NCI-H2196 treated with DMSO at 0.1 percent for 48 hours (cell line): Measurements from ENCODE around the gene GRID2.

ENCODE experiments used
- DNase-seq: peaks from one replicate; lab custom pipeline; 2025; ENCODE audit not compliant: unreplicated experiment; lab: John Stamatoyannopoulos, UW

GRID2 gene

DNA sequence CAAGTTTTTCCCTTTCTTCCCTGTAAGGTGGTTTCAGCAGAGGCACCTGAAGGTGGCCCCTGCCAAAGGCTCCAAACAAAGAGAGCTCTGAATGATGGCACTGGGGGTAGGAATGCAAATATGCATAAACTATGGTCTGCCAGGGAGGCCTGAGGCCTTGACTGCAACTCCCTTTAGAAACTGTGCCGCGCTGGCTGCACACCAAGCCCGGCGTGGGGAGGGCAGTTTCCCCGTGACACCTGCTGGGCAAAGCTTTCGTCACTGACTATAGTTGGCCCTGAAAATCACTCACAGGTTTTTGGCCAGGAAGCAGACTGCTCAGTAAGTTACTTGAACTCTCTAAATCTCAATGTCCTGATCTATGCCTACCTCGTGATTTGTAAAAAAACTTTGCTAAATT lies 1427.0 kb downstream of the GRID2 start:
- no peak for DNase-seq

DNA sequence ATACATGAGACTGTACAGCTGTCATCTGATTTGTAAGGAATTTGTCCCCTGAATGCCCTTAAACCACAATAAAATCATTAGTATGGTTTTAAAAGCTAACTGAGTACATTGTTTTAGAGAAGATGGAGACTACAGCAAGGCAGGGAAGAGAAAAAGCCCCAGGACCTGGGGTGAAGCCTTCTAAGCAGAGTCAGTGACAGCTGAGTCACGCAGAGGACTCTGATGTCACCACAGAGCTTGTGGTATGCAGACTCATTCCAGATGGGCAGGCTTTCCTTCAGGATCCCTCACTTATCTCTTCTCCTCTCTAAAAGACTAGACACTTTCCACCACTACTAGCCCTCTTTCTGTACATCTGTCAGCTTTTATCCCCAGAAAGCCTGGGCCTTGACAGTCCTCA lies 1427.7 kb downstream of the GRID2 start:
- no peak for DNase-seq

DNA sequence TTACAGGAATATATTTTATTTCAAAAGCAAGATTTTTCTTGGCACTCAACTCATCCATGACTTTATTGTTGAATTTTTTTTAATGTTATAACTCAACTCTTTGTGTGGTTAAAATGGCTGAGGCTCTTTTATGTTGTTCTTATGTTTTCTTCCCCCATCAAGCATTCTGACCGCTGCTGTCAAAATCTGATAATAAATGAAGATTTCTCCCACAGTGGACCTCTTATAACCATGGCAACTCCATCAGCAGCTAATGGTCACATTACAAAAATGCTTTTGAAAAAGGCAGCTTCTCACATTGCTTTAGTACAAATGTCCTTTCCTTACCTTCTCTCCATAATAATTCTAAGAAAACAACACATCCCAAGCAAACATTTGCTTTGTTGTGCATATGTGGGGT lies 1428.7 kb downstream of the GRID2 start:
- no peak for DNase-seq

DNA sequence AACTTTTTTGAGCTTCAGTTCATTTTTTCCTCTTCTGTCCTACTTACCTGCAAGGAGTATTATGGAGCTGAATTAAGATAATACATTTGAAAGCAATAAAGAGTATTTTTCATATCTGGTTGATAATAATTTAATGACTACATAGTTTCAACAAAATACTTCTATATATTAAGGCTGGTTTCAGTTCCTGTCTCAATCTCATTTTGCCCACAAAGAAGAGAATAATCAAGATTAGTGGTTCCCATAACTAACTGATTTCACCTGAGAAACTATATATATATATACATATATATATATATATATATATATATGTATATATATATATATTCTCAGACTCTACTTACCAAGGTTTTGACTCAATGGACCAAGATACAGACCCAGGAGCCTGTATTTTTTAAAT lies 1437.1 kb downstream of the GRID2 start:
- DNase-seq = no peak

DNA sequence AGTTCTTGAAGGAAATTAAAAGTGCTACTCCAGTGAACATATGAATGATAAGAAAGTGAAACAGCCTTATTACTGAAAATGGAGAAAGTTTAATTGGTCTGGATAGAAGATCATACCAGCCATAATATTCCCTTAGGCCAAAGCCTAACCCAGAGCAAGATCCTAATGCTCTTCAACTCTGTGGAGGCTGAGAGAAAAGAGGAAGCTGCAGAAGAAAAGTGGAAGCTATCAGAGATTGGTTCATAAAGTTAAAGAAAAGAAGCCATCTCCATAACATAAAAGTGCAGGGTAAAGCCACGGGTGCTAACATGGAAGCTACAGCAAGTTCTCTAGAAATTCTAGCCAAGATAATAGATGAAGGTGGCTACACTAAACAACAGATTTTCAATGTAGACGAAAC lies 1439.3 kb downstream of the GRID2 start:
- no peak for DNase-seq

DNA sequence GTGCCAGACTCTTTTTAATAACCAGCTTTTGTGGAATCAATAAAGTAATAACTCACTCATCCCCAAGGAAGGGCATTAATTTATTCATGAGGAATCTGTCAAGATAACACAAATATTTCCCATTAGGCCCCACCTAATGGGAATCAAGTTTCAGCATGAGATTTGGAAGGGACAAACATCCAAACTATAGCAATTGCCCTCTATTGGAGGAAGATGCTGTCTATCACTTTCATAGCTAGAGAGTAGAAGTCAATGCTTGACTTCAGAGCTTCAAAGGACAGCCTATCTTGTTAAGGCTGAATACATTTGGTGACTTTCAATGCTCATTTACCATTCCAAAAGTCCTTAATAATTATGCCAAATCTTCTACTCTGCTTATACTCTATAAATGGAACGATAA lies 1439.9 kb downstream of the GRID2 start:
- no peak for DNase-seq

DNA sequence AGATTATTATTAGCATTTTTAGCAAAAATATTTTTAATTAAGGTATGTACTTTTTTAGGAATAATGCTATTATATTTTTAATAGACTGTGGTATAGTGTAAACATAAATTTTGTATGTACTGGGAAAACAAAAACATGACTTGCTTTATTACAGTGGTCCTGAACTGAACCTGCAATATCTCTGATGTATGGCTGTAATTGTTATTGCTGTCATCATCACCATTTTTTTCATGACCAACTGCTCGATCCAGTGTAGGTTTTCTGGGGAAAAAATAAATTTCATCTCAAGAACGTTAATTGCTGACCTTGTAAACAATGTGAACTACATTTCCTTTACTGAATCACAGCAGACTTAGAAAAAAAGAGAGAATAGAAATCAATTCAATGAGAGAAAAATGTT lies 1441.2 kb downstream of the GRID2 start:
- no peak for DNase-seq

DNA sequence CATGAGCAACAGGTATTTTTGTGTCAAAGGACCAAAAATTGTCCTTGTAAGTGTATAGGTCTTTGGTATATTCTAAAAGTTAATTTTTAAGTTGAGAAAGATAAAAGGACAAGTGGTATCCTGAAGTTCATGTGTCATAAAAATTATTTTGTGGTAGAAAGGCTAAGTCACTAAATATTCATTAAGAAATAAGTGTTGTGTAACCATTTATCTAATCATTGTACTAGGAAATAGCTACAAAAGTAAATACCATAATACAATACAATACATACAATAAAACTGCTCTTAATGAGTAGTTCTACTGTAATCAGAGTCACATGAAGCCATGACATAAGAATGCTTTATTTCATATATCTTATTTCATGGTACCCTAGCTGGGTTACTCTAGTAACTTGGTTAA lies 1442.3 kb downstream of the GRID2 start:
- no peak for DNase-seq

DNA sequence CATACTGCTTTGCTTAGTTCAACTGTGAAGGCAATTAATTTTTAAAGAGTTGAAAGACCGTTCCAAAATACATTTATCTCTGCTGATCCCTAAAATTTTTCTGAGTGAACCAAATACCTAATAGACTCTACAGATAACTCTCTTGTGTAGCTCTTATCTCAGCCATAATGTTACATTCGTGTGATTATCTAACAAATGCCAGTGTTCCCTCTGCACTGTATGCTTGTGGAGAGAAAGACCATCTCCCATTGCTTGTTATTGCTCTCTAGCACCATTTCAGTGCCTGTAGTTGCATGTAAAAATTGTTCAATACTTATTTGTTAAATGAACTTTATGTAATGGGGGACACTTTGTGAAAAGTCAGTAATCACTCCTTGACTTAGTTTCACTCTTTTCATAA lies 1443.5 kb downstream of the GRID2 start:
- DNase-seq = no peak

DNA sequence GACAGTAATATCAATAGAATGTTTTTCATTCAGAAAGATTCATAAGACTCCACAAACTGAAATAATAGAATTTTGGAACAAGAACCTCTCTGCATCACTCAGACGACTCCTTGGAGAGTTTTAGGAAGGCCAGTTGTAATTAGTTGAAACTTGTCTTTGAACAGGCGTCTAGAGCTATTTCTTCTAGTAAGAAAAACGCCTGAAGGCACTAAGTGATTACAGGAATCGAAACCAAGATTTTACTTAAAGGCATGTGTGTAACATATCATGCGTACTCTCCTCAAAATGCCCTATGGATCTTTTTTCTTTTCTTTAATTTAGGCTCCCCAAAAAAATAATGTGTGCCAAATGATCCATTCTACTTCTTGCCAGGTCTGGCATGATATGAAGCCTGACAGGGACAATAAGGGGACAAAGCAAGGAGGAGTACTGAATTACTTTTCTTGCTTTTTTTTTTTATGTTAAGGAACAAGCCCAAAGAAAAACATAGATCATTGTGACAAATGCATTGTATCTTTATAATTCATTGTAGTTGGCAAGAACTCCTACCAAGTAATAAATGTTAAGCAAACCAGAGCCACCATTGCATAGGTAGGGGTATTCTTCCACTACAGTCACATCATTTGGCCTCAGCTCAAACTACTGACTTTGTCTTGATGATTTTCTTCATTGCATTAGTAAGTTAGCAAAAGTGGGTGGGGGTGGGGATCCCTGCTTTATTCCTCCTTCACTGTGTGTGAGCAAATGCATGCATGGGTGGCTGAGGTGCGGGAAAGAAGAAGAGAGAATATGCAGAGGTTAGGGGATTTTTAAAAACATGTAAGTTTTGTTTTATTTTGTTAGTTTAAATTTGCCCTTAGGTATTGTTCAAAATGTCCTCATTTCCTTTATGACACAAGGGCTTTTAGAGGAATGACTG lies 1444.9 kb downstream of the GRID2 start:
- no peak for DNase-seq

DNA sequence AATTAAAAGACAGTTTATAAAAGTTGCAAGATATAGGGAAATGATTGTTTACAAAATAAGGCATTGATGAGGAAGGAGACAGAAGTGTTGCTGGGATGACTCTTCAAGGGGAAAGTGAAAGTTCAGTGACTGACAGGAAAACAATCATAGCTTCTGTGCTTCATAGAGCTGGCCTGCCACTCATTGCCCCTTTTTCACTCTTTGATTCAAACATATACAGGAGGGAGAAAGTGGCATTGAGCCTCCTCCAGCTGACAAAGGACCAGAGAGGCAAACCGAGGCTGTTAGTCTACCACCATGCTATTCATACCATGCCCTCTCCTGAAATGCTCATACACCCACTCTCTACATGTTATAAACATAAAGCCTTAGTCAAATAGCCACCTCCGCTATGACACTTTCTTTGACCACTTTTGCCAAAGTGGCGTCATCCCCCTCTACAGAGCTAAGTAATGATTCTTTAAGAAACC lies 1445.6 kb downstream of the GRID2 start:
- DNase-seq = no peak

DNA sequence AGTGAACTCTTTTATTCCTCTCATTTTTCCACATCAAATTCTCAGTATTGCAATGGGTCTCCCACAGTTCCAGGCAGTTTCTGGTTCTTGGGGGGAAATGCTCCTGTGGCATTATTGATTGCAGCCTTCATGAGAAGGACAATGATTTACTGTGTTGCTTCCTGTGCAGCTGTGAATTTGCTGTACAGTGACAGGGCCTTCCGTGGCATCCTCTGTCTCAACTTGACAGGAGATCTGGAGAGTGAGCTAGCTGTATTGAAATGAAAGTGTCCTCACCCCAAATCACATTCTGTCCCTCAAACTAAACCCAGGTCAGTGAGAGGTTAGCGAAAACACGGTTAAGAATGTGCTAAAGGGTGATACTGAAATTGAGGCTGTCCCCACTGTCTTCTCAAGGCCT lies 1447.6 kb downstream of the GRID2 start:
- no peak for DNase-seq

DNA sequence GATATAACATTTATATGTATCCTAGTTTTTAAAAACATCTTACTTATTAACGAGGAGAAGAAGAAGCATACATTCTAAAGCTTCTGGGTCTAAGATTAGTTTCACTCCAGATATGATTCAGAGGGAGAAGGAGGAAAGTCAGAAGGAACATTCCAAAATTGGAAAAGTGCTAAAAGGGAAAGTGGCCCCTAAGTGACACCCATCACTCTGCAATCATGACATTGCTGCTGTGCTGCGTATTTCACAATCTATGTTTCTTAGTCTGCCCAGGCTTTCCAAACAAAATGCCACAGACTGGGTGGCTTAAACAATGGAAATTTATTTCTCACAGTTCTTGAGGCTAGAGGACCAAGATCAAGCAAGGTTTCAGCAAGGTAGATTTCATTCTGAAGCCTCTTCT lies 1452.3 kb downstream of the GRID2 start:
- DNase-seq = no peak

DNA sequence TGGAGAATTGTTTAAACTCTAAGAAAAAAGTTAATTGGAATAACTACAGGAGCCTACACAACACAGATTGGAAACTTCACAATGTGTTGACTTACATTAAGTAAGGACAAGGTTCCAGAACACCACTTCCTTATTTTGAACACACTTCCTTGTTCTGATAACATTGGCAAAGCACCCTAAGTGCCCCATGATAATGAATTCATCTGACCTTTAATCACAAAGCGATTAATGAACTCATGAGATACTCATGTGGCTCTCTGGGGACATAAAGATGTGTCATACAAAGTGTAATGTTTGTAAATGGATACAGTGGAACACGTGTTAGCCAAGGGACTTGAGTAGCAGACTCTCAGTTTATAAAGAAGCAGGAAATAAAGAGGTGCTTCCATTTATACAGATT lies 1455.7 kb downstream of the GRID2 start:
- no peak for DNase-seq

DNA sequence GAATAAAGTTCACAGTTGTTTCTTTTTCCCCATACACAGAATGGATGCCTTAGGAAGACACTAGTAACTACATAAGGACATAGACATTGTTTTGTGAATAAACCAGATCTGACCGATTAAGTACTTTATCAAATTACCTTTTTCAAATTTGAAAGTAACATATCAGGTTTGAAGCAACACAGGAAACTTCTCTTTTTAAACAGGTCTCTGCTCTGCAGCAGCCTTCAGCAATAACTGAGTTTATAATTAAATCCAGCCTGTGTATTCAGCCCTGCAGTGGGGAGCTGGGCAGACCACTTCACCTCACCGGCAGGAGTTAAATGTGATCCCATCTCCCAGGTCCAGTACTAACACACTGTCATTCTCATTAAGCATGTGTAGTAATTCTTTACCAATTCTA lies 1456.5 kb downstream of the GRID2 start:
- no peak for DNase-seq

DNA sequence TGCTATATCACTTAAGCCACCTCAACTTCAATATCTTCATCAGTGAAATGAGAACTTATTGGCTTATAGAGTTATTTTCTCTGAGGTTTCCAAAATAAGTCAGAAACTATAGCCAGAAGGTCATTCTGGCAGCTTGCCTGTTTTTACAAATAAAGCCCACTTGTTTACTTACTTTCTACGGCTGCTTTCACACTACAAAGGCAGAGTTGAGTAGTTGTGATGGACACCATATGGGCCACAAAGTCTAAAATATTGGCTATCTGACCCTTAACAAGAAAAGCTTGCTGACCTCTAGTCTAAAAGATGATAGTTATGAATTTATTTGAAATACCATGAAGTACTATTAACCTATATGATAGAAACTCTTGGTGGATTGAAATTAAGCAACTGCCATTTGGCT lies 1457.5 kb downstream of the GRID2 start:
- DNase-seq = no peak

DNA sequence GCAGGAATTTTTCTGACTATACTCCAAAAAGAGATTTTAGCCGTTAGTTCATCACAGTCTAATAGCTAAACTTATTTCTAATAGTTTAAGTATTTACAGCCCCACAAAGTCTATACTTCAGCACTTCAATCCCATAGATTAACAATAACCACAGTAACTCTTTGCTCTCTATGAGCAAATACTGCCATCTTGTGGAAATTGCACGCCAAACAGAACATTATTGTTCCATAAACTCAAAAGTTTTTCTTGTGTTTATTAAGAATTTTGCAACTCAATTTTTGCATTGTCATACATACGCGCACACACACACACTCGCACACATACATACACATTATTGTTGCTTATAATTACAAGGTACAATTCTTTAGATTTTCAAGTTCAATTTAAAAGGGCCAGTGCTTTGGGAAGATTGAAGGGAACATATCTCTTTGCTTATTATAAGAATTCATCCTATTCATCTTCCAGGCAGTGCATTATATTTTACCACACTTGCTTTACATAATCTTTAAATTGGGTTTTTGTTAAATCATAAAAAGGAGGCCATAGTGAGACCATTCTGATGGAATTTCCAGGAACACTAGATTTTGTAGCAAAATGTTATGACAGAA lies 1461.0 kb downstream of the GRID2 start:
- DNase-seq = no peak

DNA sequence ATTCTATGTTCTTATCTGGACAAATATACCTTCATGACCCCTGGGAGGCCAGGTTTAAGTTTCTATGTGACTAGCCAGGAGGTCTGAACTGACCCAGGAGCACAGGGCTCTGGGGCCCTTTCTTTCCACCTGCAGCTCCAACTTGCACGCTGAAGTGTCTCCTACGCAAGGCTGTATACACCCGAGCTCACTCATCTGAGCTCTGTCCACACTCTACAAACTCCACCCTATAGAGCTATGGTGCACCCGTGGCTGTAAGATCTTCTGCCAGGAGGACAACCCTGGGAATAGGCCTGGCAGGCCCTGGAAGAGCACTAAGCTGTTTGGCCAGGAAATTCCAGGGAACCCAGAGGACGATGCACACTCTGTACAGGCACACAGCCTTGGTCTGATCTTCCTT lies 1464.2 kb downstream of the GRID2 start:
- DNase-seq = no peak

DNA sequence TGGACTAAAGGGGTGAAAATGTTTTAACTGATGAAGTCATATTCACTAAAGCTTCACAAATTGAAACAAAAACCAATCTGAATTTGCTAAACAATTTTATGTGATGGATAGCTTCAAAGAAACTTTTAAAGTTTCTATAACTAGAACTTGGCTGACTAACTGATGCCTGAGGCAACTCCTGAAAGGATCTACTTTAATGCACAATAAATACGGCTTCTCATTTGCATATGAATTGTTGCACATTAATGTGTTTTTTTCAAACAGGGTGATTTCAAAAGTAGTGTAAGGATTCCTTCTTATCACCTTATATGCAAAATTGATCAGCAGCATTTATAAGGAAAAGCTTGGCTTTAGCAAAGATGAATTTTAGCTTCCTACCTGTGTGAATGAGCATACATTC lies 1466.4 kb downstream of the GRID2 start:
- no peak for DNase-seq

DNA sequence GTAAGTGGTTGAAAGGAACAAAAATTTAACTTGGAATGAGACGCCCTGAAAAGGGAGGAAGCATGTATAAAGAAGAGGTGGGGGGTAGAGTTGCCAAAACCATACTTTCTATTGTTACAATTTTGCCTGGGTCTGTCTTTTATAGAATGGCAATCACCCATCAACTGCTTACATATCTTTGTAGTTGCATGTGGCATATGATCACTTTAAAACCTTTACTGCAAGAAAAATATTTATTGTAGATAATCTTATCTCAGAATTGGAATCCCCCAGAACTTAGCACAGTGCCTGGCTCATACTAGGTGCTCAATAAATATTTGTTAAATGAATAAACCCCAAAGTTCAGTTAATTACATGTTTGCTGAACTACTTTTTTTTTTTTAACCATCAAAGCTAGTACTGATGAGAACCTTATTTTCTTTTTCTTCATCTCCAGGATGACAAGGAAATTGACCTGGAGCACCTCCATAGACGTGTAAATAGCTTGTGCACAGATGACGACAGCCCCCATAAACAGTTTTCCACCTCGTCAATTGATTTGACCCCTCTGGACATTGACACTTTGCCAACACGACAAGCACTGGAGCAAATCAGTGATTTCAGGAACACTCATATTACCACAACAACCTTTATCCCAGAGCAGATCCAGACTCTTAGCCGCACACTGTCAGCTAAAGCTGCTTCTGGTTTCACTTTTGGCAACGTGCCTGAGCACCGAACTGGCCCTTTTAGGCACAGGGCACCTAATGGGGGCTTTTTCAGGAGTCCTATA lies 1468.1 kb downstream of the GRID2 start:
- no peak for DNase-seq

DNA sequence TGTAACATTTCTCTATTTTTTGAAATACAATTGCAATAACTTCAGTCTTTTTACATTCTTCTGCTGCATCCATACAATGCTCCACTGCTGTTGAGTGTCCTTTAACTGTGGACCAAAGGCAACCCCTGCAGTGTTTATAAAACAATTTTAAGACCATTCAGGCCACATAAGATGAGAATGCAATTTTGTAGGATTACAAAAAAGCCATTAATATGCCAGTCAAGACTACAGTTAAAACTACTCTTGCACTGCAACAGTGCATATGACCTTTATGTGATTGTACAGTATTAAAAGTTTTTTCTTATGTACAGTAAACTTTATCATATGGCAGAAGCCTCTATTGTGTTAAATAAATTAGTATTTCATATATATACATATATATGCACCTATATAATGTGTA lies 1469.1 kb downstream of the GRID2 start:
- DNase-seq = no peak

DNA sequence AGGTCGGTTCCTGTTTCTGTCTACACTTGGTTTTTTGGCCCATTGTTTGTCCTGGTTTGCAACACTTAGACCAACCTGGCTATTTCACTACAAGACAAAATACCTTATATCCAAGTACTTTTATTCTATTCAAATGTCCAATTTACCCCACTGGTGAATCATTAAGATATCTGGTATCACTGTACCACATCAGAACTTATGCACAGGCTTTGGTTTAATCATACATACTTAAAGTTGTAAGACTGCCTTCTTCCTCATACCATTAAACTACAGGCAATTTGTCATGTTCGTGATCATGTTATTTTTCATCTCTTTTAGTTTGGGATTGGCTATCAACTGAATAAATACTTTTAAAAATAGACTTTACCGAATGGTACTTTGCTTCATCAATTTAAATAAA lies 1471.8 kb downstream of the GRID2 start:
- no peak for DNase-seq
